GM12874 (cell line): Measurements from ENCODE around the gene EHMT2.

Experiments used
- TF ChIP-seq, protein P1 (sequence below): IDR thresholded peaks from 2 replicates; pipeline ENCODE4 v1.5.1; 2011; ENCODE audit warnings: low read depth, mild to moderate bottlenecking, control low read depth, low read length, moderate library complexity; ENCODE audit not compliant: insufficient read depth

The EHMT2 gene

DNA sequence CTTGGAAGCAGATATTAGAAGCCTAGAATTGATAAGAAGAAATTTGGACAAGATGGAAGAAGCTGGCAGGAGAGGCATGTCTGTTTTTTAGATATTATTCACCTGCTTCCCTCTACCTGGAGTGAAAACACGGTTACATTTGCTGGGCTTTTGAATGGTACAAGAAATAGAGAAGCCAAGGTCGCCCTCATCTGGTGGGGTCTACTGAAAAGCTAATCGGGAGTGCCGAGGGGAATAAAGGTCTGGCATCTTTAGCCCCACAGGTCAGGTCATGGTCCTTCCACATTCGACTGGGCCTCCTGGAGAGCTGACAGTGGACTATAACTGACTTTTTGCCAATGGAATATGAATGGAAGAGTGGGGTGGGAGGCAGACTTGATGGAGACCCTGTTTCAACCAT is 25.4 kb upstream of the EHMT2 start:
- TF ChIP-seq, protein P1, sequence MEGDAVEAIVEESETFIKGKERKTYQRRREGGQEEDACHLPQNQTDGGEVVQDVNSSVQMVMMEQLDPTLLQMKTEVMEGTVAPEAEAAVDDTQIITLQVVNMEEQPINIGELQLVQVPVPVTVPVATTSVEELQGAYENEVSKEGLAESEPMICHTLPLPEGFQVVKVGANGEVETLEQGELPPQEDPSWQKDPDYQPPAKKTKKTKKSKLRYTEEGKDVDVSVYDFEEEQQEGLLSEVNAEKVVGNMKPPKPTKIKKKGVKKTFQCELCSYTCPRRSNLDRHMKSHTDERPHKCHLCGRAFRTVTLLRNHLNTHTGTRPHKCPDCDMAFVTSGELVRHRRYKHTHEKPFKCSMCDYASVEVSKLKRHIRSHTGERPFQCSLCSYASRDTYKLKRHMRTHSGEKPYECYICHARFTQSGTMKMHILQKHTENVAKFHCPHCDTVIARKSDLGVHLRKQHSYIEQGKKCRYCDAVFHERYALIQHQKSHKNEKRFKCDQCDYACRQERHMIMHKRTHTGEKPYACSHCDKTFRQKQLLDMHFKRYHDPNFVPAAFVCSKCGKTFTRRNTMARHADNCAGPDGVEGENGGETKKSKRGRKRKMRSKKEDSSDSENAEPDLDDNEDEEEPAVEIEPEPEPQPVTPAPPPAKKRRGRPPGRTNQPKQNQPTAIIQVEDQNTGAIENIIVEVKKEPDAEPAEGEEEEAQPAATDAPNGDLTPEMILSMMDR, result peak; percentile 17; the same call in 1 of the 2 replicates

GRCh38 chr6:31920811-31921210 is 23.3 kb upstream of the EHMT2 start:
- TF ChIP-seq, protein P1, result no peak

GRCh38 chr6:31919624-31920303 is 22.3 kb upstream of the EHMT2 start:
- TF ChIP-seq, protein P1, result no peak

DNA sequence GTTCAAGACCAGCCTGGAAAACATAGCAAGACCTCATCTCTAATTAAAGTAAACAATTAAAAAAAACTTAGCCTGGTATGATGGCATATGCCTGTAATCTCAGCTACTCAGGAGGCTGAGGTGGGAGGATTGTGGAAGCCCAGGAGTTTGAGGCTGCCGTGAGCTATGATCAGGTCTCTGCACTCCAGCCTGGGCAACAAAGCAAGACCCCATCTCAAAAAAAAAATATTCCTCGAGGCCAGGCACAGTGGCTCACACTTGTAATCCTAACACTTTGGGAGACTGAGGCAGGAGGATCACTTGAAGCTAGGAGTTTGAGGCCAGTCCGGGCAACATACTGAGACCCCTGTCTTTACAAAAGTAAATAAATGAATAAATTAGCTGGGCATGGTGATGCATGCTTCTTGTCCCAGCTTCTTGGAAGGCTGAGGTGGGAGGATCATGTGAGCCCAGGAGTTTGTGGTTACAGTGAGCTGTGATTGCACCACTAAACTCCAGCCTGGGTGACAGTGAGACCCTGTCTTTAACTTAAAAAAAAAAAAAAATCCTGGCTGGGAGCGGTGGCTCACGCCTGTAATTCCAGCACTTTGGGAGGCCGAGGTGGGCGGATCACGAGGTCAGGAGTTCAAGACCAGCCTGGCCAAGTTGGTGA is 20.7 kb upstream of the EHMT2 start:
- TF ChIP-seq, protein P1, result no peak

DNA sequence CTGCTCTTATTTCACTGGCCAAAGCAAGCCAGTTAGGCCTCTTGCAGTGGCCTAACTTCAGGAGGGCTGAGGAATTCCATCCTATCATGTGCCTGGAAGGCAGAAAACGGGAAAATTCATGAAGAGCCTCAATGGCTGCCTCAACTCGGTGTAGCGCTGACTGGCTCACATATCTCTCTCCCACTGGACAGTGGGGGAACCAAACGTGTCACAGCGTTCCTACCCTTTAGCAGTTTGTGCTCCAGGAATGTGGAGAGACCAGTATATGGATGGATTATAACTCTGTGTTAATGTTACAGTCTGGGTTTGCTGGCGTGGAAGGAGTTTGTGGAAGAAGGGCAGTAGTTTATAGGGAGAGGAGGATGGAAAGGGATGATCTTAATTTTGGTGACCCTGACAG is 18.3 kb upstream of the EHMT2 start:
- TF ChIP-seq, protein P1, result no peak

DNA sequence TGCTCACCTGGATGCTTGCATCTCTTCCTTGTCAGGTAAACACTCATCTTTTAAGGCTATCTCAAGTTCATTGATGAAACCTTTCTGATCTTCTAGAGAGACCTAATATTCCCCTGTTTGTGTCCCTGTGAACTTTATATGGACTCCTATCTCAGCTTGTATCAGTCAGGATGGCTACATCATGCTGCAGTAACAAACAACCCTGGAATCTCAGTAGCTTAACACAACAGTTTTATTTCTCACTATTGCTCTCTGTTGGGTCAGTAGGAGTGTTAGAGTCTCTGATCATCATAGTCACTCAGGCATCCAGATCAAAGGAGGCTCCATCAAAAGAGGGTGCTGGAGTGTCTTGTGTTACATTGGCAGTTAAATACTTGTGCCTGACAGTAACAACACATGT is 17.9 kb upstream of the EHMT2 start:
- TF ChIP-seq, protein P1, result no peak

GRCh38 chr6:31911826-31912585 is 14.5 kb upstream of the EHMT2 start:
- TF ChIP-seq, protein P1, result no peak
